Left ventricle myocardium inferior (tissue), 1 donor: ENCODE measurements around the gene TBXAS1. TPM values are rescaled to one million over a fixed set of nuclear protein-coding genes. Genes with fewer than 3 reads are reported as not detected.

Experiments used
- DNase-seq: peaks from one replicate; pipeline ENCODE4 v3.0.0-alpha.2; 2020
- H3K27ac ChIP-seq: fragments of 200-600 bp; replicated peaks from 2 replicates; pipeline ENCODE4 v1.8.0; 2021
- H3K27me3 ChIP-seq: fragments of 200-600 bp; 2 replicates; pipeline ENCODE4 v1.8.0; 2021; ENCODE audit warnings: low read depth
- H3K36me3 ChIP-seq: fragments of 200-600 bp; 2 replicates; pipeline ENCODE4 v1.8.0; 2021
- H3K4me1 ChIP-seq: fragments of 200-600 bp; 2 replicates; pipeline ENCODE4 v1.8.0; 2021
- H3K4me3 ChIP-seq: fragments of 200-600 bp; 2 replicates; pipeline ENCODE4 v1.8.0; 2021; ENCODE audit warnings: mild to moderate bottlenecking, moderate library complexity
- H3K9me3 ChIP-seq: fragments of 200-600 bp; replicated peaks from 2 replicates; pipeline ENCODE4 v1.8.0; 2021
- intact Hi-C: fragments of 100-400 bp; cut with micrococcal nuclease; formaldehyde crosslinking; loops from one replicate; pipeline ENCODE4 v1.11.0; 2022
- total RNA-seq: library from RNA; stranded (reverse); fragmentation: NEBNext Ultra II Directional; extraction: Animal tissue kit (Norgen Biotek cat#: 25700); gene quantifications from one replicate; pipeline ENCODE4 v1.2.1, GENCODE V29; 2021
- TF ChIP-seq, protein P1 (sequence below): fragments of 200-600 bp; IDR thresholded peaks from 2 replicates; pipeline ENCODE4 v1.8.0; 2021; ENCODE audit warnings: antibody characterized with exemption, mild to moderate bottlenecking, borderline replicate concordance
- donor health status: DM: no; HTN: yes; CAD: no; lungs with severe emphysema.

Gene TBXAS1
- total RNA-seq, 1 donor from 2014 or later = 3.9 TPM

DNA sequence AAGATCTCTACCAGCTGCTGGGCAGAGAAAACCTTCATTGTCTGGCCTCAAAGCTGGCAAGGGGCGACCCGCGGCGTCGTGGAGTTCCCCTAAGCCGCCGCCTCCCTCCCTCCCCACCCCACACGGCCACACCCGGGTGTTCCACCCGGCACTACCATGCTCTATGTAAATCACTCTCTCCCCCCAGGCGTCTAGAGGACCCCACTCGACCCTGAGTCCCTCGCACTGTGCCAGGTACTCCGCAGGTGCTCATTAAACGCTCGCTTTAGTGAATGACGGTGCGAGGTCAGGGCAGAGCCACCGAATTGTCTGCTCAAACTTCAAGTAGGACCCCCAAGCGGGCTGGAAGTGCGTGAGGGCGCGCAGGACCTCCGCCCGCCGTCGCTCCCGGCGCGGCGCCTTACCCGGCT lies 233.1 kb downstream of the TBXAS1 start:
- Histone ChIP-seq H3K4me3 (peak overlapping the region; percentile 85), H3K27me3 (no peaks in the 10 kb centered on the region), H3K27ac (peak overlapping the region; percentile 94), H3K4me1 (peaks cover 52% of the 10 kb centered on the region), H3K36me3 (peaks cover 9% of the 10 kb centered on the region), H3K9me3 (peaks cover 15% of the 10 kb centered on the region)
- TF ChIP-seq, protein P1, sequence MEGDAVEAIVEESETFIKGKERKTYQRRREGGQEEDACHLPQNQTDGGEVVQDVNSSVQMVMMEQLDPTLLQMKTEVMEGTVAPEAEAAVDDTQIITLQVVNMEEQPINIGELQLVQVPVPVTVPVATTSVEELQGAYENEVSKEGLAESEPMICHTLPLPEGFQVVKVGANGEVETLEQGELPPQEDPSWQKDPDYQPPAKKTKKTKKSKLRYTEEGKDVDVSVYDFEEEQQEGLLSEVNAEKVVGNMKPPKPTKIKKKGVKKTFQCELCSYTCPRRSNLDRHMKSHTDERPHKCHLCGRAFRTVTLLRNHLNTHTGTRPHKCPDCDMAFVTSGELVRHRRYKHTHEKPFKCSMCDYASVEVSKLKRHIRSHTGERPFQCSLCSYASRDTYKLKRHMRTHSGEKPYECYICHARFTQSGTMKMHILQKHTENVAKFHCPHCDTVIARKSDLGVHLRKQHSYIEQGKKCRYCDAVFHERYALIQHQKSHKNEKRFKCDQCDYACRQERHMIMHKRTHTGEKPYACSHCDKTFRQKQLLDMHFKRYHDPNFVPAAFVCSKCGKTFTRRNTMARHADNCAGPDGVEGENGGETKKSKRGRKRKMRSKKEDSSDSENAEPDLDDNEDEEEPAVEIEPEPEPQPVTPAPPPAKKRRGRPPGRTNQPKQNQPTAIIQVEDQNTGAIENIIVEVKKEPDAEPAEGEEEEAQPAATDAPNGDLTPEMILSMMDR = no peak
- intact Hi-C loops = no loop called here
- DNase-seq = peak; percentile 23

DNA sequence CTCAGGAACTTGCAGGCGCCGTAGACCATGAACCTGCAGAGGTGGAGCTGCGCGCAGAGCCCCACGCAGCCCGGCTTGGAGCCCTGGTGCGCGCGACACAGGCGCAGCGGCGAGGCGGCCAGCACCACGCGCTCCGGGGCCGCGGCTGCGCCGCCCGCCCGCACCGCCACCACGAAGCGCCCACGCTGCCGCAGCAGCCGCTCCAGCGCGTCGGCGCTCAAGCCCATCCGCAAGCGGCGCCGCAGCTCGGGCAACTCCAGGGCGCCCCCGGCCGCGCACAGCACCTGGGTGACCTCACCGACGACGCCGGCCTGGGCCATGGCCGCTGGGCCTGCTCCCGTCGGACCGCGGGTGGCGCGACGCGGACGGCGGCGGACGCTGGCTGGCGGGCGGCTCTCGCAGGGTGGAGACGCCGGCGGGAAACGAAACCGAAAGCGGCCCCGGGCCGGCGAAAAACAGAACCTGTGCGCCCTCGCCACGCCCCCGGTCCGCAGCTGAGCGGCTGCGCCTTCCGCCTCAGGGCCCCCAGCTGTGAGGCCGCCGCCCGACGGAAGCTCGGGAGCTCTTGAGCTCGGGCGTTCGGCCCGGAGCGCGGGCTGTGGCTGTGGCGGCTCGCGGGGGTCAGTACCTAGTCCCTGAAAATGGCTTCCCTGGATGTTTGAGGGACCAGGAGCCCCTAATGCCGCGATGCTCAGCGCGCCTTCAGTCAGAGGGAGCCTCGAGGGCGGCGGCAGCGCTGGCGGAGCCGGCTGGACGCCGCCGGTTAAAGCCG lies 233.7 kb downstream of the TBXAS1 start, which contains the start of gene PARP12:
PARP12 (minus strand) TSS at position 424 of the 772 bp plus-strand sequence; CDS start at position 320, 104 bp downstream.
- Histone ChIP-seq H3K36me3 (peaks cover 3% of the 10 kb centered on the region), H3K27me3 (no peaks in the 10 kb centered on the region), H3K27ac (peak within 1 kb of the TSS; percentile 94), H3K4me1 (peaks cover 52% of the 10 kb centered on the region), H3K9me3 (peaks cover 21% of the 10 kb centered on the region), H3K4me3 (peak within 1 kb of the TSS; percentile 85)
- TF ChIP-seq, protein P1 = peak; percentile 8
- intact Hi-C loops = no loop called here
- DNase-seq = peak; percentile 94

GRCh38 chr7:140067052-140067451 lies 238.0 kb downstream of the TBXAS1 start:
- H3K9me3 ChIP-seq = peaks cover 49% of the 10 kb centered on the region
- H3K4me3 ChIP-seq = no peak overlapping the region
- H3K4me1 ChIP-seq = peaks cover 16% of the 10 kb centered on the region
- H3K27me3 ChIP-seq = no peaks in the 10 kb centered on the region
- intact Hi-C loops = no loop called here
- H3K36me3 ChIP-seq = no peaks in the 10 kb centered on the region
- H3K27ac ChIP-seq = no peak overlapping the region
- TF ChIP-seq, protein P1 = no peak
- DNase-seq = no peak

GRCh38 chr7:140068033-140068432 lies 239.0 kb downstream of the TBXAS1 start:
- Histone ChIP-seq H3K27ac (no peak overlapping the region), H3K4me1 (peaks cover 8% of the 10 kb centered on the region), H3K4me3 (no peak overlapping the region), H3K36me3 (no peaks in the 10 kb centered on the region), H3K9me3 (peaks cover 49% of the 10 kb centered on the region), H3K27me3 (no peaks in the 10 kb centered on the region)
- TF ChIP-seq, protein P1 = no peak
- intact Hi-C loops = no loop called here
- no peak for DNase-seq

DNA sequence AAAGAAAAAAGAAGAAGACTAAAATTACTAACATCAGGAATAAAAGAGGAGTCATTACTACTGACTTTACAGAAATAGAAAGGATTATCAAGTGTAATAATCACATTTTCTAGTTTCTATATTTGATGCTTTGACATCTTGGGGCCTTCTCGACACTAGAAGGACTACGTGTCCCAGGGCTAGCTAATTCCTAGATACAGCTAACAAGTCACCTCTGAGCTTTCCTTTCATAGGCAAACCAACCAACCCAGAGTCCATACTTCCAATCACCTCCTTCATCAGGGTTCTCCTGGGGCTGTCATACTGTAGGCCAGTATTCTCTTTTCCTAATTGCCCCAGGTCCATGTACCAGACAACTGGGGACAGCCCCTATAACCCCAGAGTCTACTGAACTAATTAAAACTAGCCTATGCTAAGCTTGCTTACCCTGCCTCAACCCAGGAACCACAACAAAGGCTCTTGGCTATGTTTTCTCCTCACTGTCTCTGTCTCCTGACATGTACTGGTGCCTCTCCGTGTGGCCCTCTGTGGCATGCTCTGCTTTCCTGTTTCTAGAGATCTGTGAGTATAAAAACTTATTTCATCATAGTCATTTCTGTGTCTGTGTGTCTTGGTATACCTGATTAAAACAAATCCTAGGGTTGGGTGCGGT lies 240.4 kb downstream of the TBXAS1 start:
- DNase-seq = no peak
- Histone ChIP-seq H3K4me3 (no peak overlapping the region), H3K4me1 (no peaks in the 10 kb centered on the region), H3K27ac (no peak overlapping the region), H3K36me3 (no peaks in the 10 kb centered on the region), H3K27me3 (no peaks in the 10 kb centered on the region), H3K9me3 (peaks cover 49% of the 10 kb centered on the region)
- intact Hi-C loops = no loop called here
- TF ChIP-seq, protein P1 = no peak

Other genes with a start within 250 kb of the TBXAS1 start
- 127 TPM for gene HIPK2, start 51.3 kb upstream of the TBXAS1 start, total RNA-seq
- gene PARP12, start 233.7 kb downstream of the TBXAS1 start, total RNA-seq = 16.4 TPM